Glomerular endothelial cell (primary cell): Measurements from ENCODE around the gene SPATA18. TPM values are rescaled to one million over a fixed set of nuclear protein-coding genes. Genes with fewer than 3 reads are reported as not detected.
A peak's percentile ranks its signal among the peaks of the same experiment; 100 is the strongest.
"Not testable (repeated sequence)": the region's sequence is repeated elsewhere in the genome, so short reads cannot be mapped to it uniquely, and the experiment has no call there.

Experiments
- DNase-seq: peaks from one replicate; pipeline ENCODE4 v3.0.0-alpha.2; 2011; ENCODE audit warnings: low read depth, low spot score; ENCODE audit errors: extremely low read depth
- total RNA-seq: library from RNA; depleted of rRNA; stranded (reverse); fragments of >200 nt; gene quantifications from 2 replicates; pipeline ENCODE4 v1.2.3, GENCODE V29; 2015

The SPATA18 gene
- total RNA-seq, 1 donor from 2014 or later, result 12.3 TPM

DNA sequence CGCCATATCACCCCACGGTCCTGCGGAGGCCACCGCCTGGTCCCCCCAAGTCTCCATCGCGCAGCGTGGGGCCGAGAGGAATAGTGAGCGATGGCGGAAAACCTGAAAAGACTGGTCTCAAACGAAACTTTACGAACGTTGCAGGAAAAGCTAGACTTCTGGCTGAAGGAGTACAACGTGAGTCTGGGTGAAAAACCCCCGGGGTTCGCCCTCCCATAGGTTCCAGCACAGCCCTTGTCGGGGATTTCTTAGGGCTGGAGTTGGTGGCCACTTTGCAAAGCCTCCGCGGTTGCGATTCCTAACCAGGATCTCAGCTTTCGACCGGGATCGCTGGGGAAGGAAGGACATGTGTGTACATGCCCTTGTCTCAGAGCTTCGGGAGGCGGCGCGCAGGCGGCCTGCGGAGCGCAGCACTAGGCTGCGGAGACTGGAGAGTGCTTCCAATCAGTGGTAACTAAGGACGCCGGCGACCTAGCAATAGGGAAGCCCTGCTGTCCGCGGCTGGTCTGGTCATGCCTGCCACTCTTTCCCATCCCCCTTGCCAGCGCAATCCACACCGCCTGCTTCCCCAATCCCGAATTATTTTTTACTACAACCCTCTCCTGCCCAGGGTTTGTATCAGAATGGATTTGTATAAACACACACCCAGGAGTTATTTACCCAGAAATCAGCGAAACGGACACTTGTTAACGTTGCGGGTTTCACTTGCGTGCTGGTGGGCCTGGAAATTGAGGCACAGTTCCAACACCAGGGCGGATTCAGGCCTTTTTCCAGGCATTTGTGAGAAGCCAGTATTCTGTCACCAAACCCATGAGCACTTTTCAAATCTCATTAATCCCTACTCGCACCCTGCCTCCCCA lies 741 bp downstream of the SPATA18 start:
- DNase-seq, result peak; percentile 44

DNA sequence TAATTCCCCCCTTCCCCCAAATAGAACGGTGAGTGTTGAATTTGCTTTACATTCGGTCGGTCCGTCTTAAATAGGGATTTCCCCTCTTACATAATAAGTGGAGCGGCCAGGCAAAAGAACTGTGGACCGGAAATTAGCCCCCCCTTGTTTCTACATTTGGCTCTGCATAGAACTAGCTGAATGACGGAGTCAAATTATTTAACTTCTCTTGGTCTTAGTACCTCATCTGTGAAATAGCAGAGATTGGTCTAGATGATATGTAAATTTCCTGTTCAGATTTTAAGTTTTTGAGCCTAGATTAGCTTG lies 1.3 kb downstream of the SPATA18 start:
- DNase-seq, result no peak

DNA sequence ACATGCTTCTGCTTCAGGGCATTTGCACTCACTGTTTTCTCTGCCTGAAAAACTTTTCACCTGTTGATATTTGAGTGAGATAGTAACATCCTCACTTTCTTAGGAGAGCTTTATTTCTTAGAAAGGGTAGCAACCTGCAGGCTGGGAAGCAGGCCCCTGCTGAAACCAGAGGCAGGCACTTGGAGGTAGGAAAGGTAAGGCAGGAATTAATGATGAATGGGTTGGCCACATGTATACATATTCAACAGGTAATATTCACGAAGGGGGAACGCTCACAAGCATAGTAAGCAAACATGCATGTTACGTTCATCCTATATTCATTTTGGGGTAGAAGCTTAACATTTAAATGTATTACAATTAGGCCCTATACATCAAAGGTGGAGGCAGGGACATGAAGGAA lies 3.1 kb downstream of the SPATA18 start:
- DNase-seq, result no peak

DNA sequence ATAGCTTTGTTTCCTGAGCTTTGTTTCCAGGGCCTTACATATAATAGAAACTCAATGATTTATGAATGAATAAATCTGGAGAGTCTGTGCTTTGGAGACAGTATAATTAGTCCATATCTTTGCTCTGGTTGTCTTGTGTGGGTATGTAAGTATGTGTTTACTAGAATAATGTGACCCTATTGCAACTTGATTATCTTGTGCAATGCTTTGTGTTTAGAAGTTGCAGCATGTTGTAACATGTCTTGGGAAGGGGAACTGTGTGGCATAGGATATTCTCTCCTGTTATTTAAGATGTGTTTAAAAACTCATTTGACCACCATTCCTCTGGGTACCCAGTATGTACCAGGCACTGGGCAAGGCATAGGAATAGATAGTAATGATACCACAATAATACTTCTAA lies 6.1 kb downstream of the SPATA18 start:
- DNase-seq, result no peak

DNA sequence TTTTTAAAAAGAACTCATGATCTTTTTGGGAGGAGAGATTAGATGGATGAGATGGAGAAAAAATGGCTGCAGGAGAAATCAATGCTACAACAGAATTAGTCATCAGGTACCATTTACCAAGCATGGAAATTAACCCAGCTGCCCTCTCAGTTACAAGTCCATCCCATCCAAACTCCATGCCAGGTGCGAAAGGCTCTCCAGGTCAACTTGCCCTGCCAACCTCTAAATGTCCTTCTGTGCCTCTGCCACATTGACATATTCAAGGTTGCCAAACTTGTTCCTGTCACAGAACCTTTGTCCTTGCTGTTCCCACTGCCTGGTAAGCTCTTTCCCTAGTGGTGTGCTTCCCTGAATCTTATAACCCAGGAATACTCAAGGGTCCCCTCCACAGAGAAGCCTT lies 7.2 kb downstream of the SPATA18 start:
- no peak for DNase-seq

DNA sequence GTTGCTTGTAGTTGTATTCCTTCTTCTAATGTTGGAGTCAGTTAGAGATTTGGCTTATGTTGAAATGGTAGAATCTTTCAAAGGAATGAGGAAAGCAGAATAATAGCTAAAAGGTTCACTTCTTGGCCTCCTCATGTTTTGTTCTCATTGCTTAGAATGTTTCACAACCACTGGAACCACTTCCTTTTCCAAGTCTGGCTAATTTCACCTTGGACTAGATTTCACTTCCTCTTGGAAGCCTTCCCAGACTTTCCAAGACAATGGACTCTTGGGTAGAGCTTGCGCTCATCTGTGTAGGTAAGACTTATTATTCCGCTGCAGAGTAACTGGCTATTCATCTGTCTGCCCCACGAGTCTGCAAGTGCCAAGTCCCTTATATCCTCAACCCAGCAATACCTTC lies 8.3 kb downstream of the SPATA18 start:
- DNase-seq, result peak; percentile 71

DNA sequence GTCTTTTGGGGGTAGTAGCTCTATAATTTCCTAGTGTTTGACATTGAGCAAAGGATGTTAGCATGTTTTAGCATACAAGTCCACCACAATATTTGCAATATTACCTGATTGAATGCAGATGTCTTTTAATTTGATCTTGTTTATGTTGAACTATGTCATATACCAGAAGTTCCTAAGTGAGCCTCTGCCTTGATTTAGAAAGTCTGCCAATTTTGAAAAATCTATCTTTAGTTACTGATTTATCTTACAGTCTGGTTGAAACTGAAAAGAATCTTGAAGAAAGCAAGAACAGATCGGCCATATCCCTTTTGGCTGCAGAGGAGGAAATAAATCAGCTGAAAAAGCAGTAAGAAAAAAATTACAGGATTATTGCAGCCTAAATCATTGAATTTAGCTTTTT lies 18.5 kb downstream of the SPATA18 start:
- no peak for DNase-seq

DNA sequence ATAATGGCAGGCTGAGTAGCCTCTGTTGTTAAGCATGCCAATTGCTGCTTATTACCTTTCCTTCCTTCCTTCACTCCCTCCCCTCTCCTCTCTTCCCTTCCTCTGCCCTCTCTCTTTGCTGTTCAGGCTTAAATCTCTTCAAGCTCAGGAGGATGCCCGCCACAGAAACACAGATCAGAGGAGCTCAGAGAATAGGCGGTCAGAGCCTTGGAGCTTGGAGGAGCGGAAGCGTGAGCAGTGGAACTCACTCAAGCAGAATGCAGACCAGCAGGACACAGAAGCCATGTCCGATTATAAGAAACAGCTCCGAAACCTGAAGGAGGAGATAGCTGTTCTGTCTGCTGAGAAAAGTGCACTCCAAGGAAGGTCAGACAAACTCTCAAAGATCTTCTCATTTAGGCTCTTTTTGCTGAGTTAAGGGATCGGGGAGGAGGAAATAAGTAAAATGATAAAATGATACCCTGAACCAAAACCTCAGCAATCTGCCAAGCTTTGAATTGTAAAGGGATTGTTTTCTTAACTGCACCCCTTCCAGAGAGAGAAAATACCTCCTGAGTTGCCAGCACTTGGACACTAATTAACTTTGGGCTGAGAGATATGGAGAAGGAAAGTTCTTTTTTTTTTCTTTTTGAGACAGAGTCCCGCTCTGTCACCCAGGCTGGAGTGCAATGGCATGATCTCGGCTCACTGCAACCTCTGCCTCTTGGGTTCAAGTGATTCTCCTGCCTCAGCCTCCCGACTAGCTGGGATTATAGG lies 20.9 kb downstream of the SPATA18 start:
- no peak for DNase-seq

DNA sequence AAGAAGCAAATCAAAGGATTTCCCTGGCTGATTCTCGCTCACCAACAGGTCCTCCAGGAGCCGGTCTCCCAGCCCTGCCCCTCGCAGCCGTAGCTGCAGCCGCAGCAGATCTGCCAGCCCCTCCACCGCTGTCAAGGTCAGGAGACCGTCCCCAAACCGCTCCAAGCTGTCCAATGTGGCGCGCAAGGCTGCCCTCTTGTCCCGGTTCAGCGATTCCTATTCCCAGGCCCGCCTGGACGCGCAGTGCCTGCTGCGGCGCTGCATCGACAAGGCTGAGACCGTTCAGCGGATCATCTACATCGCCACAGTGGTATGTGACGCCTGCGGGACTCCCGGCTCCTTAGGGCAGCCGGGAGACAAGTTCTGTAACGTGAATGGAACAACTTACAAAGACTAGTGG lies 25.6 kb downstream of the SPATA18 start:
- DNase-seq, result no peak

DNA sequence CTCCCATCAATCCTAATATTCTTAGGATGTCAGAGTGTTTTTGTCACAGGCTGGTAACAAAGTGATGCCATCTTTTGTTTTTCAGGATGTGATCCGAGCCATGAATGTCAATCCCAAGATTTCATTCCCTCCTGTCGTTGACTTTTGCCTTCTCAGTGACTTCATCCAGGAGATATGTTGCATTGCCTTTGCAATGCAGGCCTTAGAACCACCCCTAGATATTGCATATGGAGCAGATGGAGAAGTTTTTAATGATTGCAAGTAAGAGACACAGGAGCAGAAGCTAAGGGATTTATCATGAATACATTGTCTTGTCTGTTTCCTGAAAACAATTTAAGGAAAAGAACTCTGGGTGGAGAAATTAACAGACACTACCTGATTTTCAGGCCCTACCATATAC lies 28.6 kb downstream of the SPATA18 start:
- DNase-seq, result no peak

DNA sequence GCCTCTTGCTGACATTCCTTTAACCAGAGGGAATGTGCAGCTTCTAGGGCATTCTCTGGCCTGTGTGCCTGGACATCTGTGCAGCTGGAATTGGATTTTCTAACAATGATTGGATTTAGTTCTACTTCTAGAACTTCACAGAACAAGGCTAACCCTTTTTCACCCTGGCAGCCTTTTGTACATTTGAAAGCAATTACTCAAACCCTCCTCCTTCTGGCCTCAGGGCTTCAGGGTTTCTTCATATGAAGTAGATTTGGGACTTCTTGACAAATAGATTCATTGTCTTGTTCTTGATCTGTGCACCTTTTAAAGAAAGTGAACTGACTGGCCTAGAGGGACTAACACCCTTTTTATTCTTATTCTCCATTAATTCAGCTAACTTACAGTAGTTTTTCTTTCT lies 30.1 kb downstream of the SPATA18 start:
- DNase-seq, result no peak

DNA sequence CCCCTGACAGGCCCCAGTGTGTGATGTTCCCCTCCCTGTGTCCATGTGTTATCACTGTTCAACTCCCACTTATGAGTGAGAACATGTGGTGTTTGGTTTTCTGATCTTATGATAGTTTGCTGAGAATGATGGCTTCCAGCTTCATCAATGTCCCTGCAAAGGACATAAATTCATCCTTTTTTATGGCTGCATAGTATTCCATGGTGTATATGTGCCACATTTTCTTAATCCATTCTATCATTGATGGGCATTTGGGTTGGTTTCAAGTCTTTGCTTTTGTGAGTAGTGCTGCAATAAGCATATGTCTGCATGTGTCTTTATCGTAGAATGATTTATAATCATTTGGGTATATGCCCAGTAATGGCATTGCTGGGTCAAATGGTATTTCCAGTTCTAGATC lies 35.3 kb downstream of the SPATA18 start:
- not testable (repeated sequence) for DNase-seq

DNA sequence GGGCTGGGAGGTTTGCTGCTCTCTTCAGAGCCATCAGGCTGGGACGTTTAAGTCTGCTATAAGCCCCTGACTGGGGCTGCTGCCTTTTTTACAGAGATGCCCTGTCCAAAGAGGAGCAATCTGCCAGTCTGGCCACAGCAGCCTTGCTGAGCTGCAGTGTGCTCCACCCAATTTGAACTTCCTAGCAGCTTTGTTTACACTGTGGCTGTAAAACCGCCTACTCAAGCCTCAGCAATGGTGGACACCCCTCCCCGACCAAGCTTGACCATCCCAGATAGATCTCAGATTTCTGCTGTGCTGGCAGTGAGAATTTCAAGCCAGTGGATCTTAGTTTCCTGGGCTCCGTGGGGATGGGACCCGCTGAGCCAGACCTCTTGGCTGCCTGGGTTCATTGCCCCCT lies 40.7 kb downstream of the SPATA18 start:
- no peak for DNase-seq

DNA sequence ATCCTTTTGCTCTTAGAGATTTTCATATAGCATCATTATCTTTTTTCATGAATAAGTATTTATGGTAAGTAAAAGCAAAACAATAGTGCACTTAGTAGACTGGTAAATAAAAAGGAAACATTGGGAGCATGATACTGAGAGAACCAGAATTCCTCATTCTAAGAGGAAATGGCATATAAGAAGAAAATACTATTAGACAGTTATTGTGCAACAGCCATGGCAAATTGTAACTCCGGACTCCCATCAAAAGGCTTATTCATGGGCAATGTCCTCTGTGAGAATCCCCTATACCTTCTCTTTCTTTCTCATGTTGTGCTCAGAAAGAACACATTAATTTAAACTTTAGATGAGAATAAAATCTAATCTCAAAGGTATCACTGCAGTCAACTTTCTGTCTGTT lies 42.4 kb downstream of the SPATA18 start:
- DNase-seq, result no peak

DNA sequence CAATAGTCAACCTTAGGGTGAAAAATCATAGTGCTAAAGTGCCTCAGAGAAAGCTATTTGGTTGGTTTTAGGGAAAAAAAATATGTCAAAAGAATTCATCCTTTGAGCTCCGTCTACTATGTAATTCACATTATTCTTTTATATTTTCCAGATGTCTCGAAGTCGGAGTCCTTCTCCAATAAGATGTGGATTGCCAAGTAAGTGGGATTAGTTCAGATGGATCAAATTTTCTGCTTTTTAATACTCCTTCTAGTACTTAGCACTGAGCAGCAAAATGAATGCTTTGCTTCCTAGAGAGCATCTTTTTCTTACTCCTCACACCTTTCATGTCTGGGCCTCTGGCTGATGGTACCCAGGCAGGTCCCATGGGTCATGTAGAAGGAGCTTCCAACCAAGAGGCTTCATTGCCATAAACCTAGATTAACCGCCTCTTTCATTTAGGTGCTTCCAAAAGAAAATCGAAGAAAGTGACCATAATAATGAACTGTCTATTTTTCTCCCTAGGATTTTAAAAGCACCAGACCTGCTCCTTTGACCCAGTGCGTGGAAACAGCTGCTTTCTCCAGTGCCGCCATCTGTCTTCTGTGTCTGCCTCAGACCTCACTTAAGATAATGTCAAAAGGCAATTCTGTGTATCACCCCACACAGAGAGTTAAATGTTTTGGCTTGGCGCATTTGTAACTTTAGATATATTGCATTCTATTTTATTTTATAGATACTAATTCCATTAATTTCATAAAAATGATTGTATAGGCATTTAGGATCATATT lies 43.5 kb downstream of the SPATA18 start:
- DNase-seq, result no peak

DNA sequence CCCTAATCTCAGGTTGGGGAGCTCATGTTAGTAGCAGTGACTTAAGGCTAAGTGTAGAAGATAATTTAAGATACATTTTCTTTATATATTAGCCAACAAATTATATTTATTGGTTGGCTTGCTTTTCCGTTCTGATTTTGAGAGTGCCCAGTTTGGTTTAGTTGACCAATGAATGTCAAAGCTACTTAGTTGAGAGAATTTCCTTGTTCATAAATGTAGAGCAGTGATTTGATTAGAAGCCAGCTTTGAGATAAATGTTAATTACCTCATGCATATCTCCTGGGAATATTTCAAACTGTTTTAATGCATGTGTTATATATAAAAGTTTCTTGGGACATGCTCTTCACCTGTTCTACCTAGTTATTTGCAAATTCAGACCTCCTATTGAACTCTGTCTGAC lies 44.3 kb downstream of the SPATA18 start:
- no peak for DNase-seq

DNA sequence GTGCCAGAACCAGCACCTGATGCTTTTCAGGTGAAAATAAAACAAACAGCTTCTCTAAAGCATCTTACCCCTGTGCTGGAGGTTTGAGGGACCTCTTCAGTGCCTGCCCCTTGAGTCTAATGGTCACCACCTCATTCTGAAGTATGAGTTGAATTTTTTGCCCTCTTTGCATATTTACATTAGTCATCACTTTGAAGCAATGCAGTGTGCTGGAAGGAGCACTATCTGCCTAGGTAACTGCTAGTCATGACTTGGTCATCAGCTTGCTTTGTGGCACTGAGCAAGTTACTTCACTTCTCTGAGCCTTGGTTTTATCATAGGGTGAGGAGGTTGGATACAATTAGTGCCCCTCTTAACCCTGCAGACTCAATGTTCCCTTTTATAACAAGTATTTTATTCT lies 44.9 kb downstream of the SPATA18 start:
- no peak for DNase-seq

DNA sequence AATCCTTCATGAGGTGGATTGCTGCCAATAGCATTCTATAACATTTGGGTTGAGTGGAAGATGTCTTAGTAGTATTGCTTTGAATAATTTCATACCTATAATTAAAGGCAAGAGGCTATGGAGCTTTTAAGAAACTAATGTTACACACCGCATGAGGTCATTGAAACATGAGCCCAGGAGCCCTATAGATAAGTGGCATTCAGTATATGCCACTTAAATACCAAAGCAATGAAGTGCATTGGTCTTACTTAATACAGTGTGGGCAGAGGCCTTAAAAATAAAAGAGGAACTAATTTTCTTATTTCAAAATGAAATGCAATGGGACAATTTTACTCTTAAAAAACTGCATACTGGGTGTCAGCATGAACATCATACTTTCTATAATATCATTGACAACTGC lies 47.5 kb downstream of the SPATA18 start:
- no peak for DNase-seq

DNA sequence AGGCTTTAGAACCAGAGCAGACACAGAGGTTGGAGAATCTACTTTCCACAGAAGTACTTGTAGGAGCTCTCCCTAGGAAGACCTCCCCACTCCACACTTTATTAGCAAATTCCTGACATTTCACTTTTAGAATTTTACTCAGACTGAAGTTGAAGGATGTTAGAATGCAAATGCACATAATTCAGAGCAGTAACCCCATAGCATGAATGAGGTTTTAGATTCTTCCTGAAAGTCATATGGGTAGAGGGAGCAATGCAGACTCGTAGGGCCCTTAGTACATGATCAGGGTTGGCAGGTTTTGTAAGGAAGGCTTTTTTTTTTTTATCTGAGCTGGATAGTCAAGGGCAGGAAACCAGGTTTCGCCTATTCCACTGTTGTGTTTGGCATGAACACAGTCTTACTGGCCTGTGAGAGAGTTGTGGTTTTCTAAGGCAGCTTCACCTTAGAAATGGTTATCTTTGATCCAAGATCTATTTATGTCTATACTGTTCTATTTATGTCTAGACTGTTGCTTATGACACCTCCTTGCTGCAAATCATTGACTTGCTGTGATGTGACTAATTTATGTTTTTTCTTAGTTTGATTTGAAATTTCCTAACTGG lies 48.9 kb downstream of the SPATA18 start:
- no peak for DNase-seq

DNA sequence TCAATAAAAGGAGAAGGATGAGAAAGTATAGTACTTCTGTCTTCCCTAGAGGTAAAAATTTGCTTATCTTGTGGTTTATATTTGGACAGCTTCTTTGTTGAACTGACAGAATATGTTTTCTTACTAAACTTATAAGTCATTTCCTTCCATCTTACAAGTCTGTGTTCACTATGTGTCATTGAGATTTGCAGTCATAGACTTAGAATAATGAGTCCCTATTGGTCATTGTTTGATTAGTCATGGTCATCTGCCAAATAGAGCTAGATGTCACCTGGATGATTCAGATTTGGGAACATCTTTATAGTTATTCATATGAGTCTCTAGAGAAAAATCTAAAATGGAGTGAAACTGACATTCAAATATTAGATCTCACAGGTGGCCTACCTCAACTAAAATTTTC lies 51.5 kb downstream of the SPATA18 start:
- peak; percentile 25 for DNase-seq

DNA sequence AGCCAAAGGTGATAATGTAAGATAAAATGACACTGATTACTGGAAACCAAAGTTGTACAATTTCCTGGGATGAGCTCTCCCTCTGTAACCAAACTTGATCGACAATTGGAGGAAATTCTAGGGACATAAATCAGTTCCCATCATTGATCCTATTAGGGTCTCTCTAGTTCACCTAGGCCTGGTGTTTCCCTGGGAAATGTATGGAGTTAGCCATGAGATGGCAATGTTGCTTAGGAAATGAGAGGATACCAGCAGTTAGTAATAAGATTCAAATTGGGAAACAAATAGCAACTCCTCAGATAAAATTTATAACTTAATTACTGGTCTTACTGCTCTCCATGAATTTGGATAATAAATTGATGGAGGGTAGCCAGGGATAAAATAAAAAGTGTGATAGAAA lies 52.2 kb downstream of the SPATA18 start:
- DNase-seq, result no peak
